Esophagus squamous epithelium (tissue), 5 donors: ENCODE measurements around the gene MRM3. TPM values are rescaled to one million over a fixed set of nuclear protein-coding genes. Genes with fewer than 3 reads are reported as not detected.

Experiments used
- DNase-seq: peaks from one replicate; lab custom pipeline; 2025; lab: John Stamatoyannopoulos, UW
- H3K27ac ChIP-seq, 4 donors: fragments of 200-600 bp; sonication (generic); one replicate each; pipeline ENCODE4 v1.5.1; 2016 to 2019; ENCODE audit warnings: mild to moderate bottlenecking in 1 of 4
- H3K27me3 ChIP-seq, 4 donors: fragments of 200-600 bp; sonication (generic); 1 replicate in 3 of 4; 2 replicates in 1 of 4; pipeline versions ENCODE4 v1.5.1 to v1.6.0; 2017 to 2021; ENCODE audit warnings: antibody characterized with exemption in 1 of 4
- H3K36me3 ChIP-seq, 3 donors: fragments of 200-600 bp; sonication (generic); one replicate each; pipeline ENCODE4 v1.5.1; 2016 to 2019
- H3K4me1 ChIP-seq, 3 donors: fragments of 200-600 bp; sonication (generic); one replicate each; pipeline ENCODE4 v1.5.1; 2017 to 2019
- H3K4me3 ChIP-seq, 4 donors: fragments of 200-600 bp; sonication (generic); 1 replicate in 3 of 4; 2 replicates in 1 of 4; pipeline ENCODE4 v1.5.1; 2016 to 2019; ENCODE audit warnings: mild to moderate bottlenecking in 2 of 4, moderate library complexity in 1 of 4
- H3K9me3 ChIP-seq, 3 donors: fragments of 200-600 bp; sonication (generic); one replicate each; pipeline ENCODE4 v1.5.1; 2016 to 2019
- POLR2A ChIP-seq, 4 donors: fragments of 450-650 bp; IDR thresholded peaks; one replicate each; pipeline ENCODE4 v1.6.1; 2017; ENCODE audit warnings: antibody characterized with exemption in 4 of 4, mild to moderate bottlenecking in 4 of 4, moderate library complexity in 3 of 4
- WGBS, 2 donors: methylation state at CpG; one replicate each; pipeline ENCODE4 v1.1.5; 2018; 5-methylcytosine and 5-hydroxymethylcytosine counted together
- intact Hi-C: fragments of 100-400 bp; cut with DNase I; formaldehyde crosslinking; loops from one replicate; pipeline ENCODE4 v1.15.0; 2022
- total RNA-seq, 4 donors: library from RNA; depleted of rRNA; stranded (reverse); fragments of >200 nt; gene quantifications; one replicate each; pipeline ENCODE4 v1.1.0, GENCODE V29; 2016
- TF ChIP-seq, protein P1 (sequence below), 6 experiments: fragments of 450-650 bp in 4 of 6; fragments of 200-600 bp in 2 of 6; sonication (generic) in 2 of 6; IDR thresholded peaks; one replicate each; pipeline ENCODE4 v1.5.1; 2016 to 2019; ENCODE audit warnings: antibody characterized with exemption in 6 of 6, mild to moderate bottlenecking in 4 of 6, moderate library complexity in 4 of 6
- donor health status: DM: yes; HTN: yes; CAD: no.

The MRM3 gene
- total RNA-seq, 4 donors from 2014 or later, result 15.7 to 25.7 (median 18.7) TPM

DNA sequence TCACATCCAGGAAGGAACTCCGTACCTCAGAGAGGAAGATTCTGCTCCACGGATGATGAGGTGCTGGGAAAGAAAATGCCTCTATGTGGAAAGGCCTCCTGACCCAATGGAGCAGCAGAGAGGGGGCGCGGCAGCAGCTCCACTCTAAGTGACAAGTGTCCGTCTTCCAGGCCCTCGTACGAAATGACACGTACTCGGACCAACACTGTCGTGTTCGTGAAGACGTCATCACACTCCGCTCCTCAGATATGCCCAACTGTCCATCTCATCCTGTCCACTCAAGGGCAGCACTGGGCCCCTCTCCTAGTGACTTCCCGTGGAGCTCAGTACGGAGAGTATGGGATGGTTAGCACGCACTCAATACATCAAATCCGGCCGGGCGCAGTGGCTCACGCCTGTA, 32.2 kb downstream of the MRM3 start:
- H3K4me1 ChIP-seq, result peaks cover 0 to 8% (median 0%) of the 10 kb centered on the region in 3 donors
- H3K9me3 ChIP-seq, result no peaks in the 10 kb centered on the region
- peaks cover 2 to 78% (median 7%) of the 10 kb centered on the region in 3 donors for H3K36me3 ChIP-seq
- DNase-seq, result no peak
- peak overlapping the region in 1 of 4 donors; percentile 5 for H3K27ac ChIP-seq
- no peak for TF ChIP-seq POLR2A (IDR thresholded peaks at IDR 0.05)
- TF ChIP-seq, protein P1, sequence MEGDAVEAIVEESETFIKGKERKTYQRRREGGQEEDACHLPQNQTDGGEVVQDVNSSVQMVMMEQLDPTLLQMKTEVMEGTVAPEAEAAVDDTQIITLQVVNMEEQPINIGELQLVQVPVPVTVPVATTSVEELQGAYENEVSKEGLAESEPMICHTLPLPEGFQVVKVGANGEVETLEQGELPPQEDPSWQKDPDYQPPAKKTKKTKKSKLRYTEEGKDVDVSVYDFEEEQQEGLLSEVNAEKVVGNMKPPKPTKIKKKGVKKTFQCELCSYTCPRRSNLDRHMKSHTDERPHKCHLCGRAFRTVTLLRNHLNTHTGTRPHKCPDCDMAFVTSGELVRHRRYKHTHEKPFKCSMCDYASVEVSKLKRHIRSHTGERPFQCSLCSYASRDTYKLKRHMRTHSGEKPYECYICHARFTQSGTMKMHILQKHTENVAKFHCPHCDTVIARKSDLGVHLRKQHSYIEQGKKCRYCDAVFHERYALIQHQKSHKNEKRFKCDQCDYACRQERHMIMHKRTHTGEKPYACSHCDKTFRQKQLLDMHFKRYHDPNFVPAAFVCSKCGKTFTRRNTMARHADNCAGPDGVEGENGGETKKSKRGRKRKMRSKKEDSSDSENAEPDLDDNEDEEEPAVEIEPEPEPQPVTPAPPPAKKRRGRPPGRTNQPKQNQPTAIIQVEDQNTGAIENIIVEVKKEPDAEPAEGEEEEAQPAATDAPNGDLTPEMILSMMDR (IDR thresholded peaks at IDR 0.05), result no peak
- WGBS, 2 donors, result 86 to 95% methylated on average over 10 to 18 of the region's 20 CpGs
- intact Hi-C loops, result no loop called here
- H3K4me3 ChIP-seq, result no peak overlapping the region
- no peaks in the 10 kb centered on the region for H3K27me3 ChIP-seq

DNA sequence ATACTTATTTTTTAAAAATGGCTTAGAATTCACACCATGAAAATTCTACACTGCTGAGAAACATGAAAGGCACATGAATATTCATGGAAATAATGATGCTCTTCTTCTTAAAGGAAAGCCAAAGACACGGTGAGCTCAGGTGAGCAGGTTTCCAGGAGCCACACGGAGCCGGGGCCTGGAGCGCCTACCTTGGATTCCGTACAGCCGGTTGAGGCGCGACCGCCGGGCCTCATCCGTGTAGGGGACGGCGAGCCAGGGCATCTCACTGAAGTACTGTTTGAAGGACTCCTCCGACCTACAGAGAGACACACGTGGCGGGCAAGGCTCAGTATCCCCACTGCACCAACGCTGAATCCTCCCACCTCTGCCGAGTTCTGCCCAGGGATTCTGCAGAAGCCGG, 37.1 kb downstream of the MRM3 start:
- WGBS, 2 donors, result 91% methylated on average over 16 of the region's 19 CpGs; no CpG with 5 or more reads in 1 of the 2 donors
- TF ChIP-seq, protein P1 (IDR thresholded peaks at IDR 0.05), result no peak
- no peak for TF ChIP-seq POLR2A (IDR thresholded peaks at IDR 0.05)
- no peak overlapping the region for H3K27ac ChIP-seq
- H3K9me3 ChIP-seq, result no peaks in the 10 kb centered on the region
- no peak for DNase-seq
- no peaks in the 10 kb centered on the region for H3K27me3 ChIP-seq
- intact Hi-C loops, result no loop called here
- H3K36me3 ChIP-seq, result peaks cover 7 to 87% (median 20%) of the 10 kb centered on the region in 3 donors
- H3K4me1 ChIP-seq, result peaks cover 0 to 1% (median 0%) of the 10 kb centered on the region in 3 donors
- no peak overlapping the region for H3K4me3 ChIP-seq

DNA sequence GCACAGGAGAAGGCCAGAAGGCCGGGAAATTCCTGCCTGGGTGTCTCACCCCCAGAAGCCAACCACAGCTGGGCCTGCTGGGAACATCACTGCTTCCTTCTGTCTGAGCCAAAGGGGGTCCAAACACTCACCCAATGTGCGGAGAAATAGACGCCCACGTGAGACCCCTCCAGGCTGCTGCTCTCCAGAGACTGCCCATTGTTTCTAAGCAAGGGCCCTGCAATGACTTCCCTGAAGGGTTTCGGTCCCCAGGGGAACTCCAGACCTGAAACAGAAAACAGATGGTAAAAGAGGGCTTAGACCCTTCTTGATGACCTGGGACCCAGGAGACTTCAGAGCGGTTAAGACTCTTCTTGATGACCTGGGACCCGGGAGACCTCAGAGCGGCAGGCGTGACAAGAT, 41.3 kb downstream of the MRM3 start:
- no peaks in the 10 kb centered on the region for H3K27me3 ChIP-seq
- H3K9me3 ChIP-seq, result no peaks in the 10 kb centered on the region
- TF ChIP-seq POLR2A (IDR thresholded peaks at IDR 0.05), result no peak
- TF ChIP-seq, protein P1 (IDR thresholded peaks at IDR 0.05), result no peak
- no peaks in the 10 kb centered on the region for H3K4me1 ChIP-seq
- H3K36me3 ChIP-seq, result peaks cover 7 to 60% (median 14%) of the 10 kb centered on the region in 3 donors
- H3K27ac ChIP-seq, result no peak overlapping the region
- DNase-seq, result no peak
- 86 to 90% methylated on average over 5 to 6 of the region's 9 CpGs for WGBS, 2 donors
- intact Hi-C loops, result no loop called here
- no peak overlapping the region for H3K4me3 ChIP-seq

DNA sequence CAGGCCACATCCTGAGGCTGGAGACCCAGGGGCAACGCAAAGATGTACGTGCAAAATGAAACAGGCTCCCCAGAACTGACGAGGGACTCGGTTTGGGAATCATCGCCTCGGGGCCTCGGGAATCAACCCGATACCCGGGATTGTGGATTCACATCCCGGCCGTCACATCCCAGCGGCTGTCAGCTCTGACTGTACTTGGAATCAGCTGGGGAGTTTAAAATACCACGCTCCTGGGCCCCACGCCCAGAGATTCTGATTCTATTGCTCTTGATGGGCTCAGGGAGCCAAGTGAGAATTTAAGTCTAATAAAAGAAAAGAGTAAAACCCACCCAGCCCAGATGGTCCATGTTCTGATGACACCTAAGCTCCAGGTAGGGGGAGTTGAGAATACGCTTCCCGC, 42.2 kb downstream of the MRM3 start:
- WGBS, 2 donors, result 82 to 90% methylated on average over 5 to 11 of the region's 16 CpGs
- H3K4me1 ChIP-seq, result no peaks in the 10 kb centered on the region
- H3K27me3 ChIP-seq, result no peaks in the 10 kb centered on the region
- peaks cover 5 to 51% (median 14%) of the 10 kb centered on the region in 3 donors for H3K36me3 ChIP-seq
- no peak for TF ChIP-seq POLR2A (IDR thresholded peaks at IDR 0.05)
- TF ChIP-seq, protein P1 (IDR thresholded peaks at IDR 0.05), result no peak
- DNase-seq, result no peak
- H3K9me3 ChIP-seq, result no peaks in the 10 kb centered on the region
- intact Hi-C loops, result no loop called here
- no peak overlapping the region for H3K4me3 ChIP-seq
- H3K27ac ChIP-seq, result no peak overlapping the region

DNA sequence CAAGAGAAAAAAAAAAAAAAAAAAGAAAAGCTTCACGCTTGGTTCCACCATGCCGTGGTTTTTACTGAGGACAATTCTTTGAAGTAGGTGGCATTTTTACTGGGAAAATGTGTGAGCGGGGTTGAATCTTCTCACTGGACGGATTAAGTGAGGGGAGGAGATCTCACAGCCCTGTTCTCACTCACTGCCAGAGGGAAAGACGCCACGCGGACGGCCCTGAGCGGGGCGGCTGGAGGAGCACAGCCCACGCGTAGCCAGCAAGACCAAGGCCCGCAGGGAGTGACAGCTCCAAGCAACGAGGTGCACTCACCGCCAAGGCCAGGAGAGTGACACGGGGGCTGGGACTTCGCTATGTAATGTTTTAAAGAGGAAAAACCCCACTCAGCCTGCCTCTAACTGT, 43.1 kb downstream of the MRM3 start:
- Histone ChIP-seq H3K27ac (no peak overlapping the region), H3K4me1 (no peaks in the 10 kb centered on the region), H3K27me3 (no peaks in the 10 kb centered on the region), H3K9me3 (no peaks in the 10 kb centered on the region), H3K36me3 (peaks cover 0 to 43% (median 14%) of the 10 kb centered on the region in 3 donors), H3K4me3 (no peak overlapping the region)
- no peak for TF ChIP-seq POLR2A (IDR thresholded peaks at IDR 0.05)
- TF ChIP-seq, protein P1 (IDR thresholded peaks at IDR 0.05), result no peak
- intact Hi-C loops, result no loop called here
- DNase-seq, result no peak
- 75 to 83% methylated on average over 12 to 14 of the region's 17 CpGs for WGBS, 2 donors
